ENCODE measurements around the gene PPP2R2B.
"Not testable (repeated sequence)": the region's sequence is repeated elsewhere in the genome, so short reads cannot be mapped to it uniquely, and the experiment has no call there.

The PPP2R2B gene

DNA sequence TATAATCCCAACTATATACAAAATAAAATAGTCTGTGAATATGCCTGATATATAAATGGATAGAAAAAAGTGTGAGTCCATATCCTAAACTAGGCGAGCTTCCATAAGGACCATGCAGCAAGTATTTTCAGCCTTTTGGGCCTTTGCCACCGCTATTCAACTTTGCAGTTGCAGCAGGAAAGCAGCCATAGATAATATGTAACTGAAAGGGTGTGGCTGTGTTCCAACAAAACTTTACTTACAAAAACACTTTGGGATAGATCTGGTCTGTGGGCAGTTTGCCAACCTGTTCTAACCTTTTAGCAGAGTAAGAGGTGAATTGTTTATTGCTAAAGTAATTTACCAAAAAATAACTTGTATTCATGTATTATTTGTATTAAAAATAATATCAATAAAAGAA is 234.8 kb downstream of the PPP2R2B start:
- DNase-seq, result no peak

- DNase-seq, result no peak
These were observed 236.1 kb downstream of the PPP2R2B start for GRCh38 chr5:146642410-146642809.

DNA sequence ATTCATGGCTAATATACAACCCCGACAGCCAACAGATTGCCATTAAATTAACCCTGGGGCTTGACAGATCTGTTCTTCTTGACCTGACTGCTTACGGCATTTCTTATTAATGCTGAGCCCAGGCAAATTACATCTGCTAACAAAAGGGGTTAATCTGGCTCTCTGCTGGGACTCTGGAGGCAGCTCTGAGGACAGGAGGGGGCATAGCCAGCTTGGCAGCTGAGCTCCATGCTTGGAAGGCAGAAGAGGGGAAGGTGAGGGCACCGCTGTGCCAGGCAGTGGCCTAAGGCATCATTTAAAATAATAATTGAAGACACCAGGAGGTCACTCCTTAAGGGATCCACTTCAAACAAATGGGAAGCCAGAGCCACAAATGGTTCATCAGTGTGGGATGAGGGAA is 236.6 kb downstream of the PPP2R2B start:
- DNase-seq, result no peak

- no peak for DNase-seq
These were observed 238.2 kb downstream of the PPP2R2B start for GRCh38 chr5:146640285-146640896.

GRCh38 chr5:146635443-146635842 is 243.1 kb downstream of the PPP2R2B start:
- no peak for DNase-seq

- DNase-seq, result no peak
These were observed 245.2 kb downstream of the PPP2R2B start for GRCh38 chr5:146633323-146633764.

GRCh38 chr5:146632620-146633322 is 245.8 kb downstream of the PPP2R2B start:
- DNase-seq, result no peak

- DNase-seq, result no peak
These were observed 248.1 kb downstream of the PPP2R2B start for GRCh38 chr5:146630472-146630871.

DNA sequence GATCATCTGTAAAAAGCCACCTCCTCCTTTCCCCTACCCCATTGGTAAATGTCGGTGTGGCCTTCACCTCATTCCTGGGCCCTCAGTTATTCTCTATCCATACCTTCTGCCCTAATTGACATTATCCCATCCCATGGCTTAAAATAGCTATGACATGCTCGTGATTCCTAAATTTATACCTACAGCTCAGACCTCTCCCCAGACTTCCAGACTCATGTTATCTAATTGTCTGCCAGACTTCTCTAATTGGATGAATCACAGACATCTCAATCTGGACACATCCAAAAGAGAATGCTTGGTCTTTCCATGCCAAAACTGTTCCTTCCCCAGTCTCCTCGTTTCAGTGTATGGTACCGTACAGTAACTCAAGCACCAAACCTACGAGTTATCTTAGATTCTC is 249.6 kb downstream of the PPP2R2B start:
- DNase-seq, result no peak

DNA sequence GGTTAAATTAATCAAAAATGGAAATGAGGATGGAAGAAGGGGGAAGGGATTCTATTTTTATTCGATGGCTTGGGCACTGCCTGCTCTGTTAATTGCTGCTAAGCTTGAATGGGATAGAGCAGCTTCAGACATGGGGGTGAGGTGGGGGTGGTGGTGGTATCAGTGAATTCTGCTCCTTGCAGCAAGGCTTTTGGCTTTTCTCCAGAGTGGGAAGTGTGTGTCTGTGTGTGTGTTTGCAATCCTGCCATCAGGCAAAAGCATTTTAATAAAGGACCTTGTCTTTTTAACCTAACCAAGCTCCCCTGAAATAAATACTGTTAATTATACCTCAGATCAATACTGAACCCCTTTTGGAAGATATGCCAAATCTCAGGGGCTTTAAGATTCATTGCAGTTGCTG is 251.6 kb downstream of the PPP2R2B start:
- no peak for DNase-seq

DNA sequence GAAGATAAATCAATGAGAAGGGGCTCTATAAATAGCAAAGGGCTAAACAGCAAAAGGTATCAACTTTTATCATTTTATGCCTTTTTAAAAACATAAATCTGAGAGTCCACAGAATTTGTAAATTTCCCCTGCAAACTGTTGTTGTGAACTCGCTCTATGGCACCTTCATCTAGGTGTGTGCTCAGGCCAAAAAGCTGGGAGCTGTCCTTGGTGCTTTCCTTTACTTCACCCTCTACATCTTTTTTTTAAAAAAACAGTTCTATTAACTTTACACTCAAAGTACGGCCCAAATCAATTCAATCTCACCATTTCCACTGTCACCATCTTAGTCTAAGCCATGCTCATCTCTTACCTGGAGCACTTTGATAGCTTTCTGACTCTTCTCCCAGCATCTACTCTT is 254.4 kb downstream of the PPP2R2B start:
- DNase-seq, result no peak

GRCh38 chr5:146623666-146624065 is 254.9 kb downstream of the PPP2R2B start:
- DNase-seq, result no peak

GRCh38 chr5:146623009-146623408 is 255.5 kb downstream of the PPP2R2B start:
- no peak for DNase-seq

- DNase-seq, result no peak
These were observed 256.2 kb downstream of the PPP2R2B start for GRCh38 chr5:146622391-146622790.

DNA sequence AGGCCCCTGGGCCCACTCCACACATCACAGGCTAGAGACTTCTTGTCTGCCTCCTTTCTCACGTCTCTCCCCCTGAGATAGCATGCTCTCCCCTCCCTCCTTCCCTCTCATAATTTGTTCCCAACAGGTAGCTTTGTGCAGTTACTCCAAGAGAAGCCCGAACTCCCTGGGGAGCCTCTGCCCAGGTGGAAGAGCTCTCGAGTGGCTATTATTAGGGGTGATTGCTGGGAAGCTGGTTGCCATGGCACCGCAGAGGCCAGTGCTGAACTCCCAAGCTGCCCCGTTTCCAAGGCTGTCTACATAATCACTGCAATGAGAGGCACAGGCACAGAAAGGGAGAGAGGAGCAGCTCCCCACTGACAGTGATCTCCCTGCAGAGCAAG is 257.9 kb downstream of the PPP2R2B start:
- no peak for DNase-seq

GRCh38 chr5:146620031-146620668 is 258.4 kb downstream of the PPP2R2B start:
- DNase-seq, result no peak

DNA sequence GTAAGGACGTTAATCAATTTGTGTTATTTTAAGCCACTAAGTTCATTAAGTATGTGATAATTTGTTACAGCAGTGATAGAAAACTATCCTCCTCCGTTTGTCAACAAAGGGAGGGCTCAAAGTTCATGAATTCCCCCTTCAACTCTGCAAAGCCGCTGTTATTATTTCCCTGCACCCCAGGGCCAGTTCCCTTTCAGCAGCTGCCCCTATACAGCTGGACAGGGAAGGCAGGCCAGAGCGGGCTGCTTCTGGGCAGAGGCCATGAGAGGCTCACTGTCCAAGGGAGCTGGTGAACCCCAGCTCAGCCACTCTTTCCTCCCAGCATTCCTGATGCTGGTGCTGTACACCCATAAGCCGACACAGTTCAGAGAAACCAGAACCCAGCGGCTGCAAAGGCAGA is 260.1 kb downstream of the PPP2R2B start:
- DNase-seq, result no peak

DNA sequence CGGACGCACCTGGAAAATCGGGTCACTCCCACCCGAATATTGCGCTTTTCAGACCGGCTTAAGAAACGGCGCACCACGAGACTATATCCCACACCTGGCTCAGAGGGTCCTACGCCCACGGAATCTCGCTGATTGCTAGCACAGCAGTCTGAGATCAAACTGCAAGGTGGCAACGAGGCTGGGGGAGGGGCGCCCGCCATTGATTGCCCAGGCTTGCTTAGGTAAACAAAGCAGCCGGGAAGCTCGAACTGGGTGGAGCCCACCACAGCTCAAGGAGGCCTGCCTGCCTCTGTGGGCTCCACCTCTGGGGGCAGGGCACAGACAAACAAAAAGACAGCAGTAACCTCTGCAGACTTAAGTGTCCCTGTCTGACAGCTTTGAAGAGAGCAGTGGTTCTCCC is 268.8 kb downstream of the PPP2R2B start:
- not testable (repeated sequence) for DNase-seq

DNA sequence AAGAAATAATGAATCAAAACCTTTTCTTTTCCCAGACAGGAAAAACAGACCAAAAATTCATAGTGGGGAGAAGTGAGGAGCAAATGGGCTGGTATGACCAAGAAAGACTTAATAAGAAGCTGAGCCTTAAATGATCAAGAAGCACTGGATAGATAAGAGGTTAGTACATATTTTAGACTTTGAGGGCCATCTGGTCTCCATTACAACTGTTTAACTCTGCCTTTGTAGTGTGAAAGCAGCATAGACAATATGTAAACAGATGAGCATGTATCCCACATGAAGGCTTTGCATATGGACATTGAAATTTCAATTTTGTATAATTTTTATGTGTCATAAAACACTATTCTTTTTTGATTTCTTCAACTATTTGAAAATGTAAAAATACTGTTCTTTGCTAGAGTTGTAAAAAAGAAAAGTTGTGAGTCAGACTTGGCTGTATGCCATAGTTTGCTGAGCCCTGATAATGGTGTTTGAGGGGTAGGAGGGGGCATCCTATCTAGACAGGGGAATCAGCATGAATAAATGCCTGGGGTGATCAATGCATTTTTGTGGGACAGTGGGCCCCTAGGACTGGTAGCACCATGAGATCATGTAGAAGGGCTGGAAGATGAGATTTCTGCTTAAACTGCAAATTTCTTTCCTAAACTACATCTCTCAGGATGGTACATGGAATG is 270.8 kb downstream of the PPP2R2B start:
- no peak for DNase-seq

- no peak for DNase-seq
These were observed 271.7 kb downstream of the PPP2R2B start for GRCh38 chr5:146606893-146607292.

GRCh38 chr5:146600376-146600775 is 278.2 kb downstream of the PPP2R2B start:
- no peak for DNase-seq

- no peak for DNase-seq
These were observed 279.3 kb downstream of the PPP2R2B start for GRCh38 chr5:146599261-146599660.

GRCh38 chr5:146595088-146595487 is 283.5 kb downstream of the PPP2R2B start:
- no peak for DNase-seq

- DNase-seq, result no peak
These were observed 286.2 kb downstream of the PPP2R2B start for GRCh38 chr5:146592352-146592751.
